ENCODE measurements around the gene PRPF8.

- TF ChIP-seq POLR2A (IDR thresholded peaks at IDR 0.05): no peak
- TF ChIP-seq CTCF (IDR thresholded peaks at IDR 0.05): no peak
Measured at GRCh38 chr17:1617620-1618174, 67.0 kb downstream of the PRPF8 start.
